HL-60 (cell line): ENCODE data around the gene TAF5L.

Experiments used
- POLR2AphosphoS5 ChIP-seq: IDR thresholded peaks from 2 replicates; pipeline ENCODE4 v1.6.1; 2012; ENCODE audit warnings: low read depth
- TF ChIP-seq, protein P1 (sequence below): IDR thresholded peaks from 2 replicates; pipeline ENCODE4 v1.6.1; 2012; ENCODE audit warnings: low read depth; ENCODE audit not compliant: insufficient replicate concordance
- TF ChIP-seq, protein P2 (sequence below): IDR thresholded peaks from one replicate; pipeline ENCODE4 v1.5.1; 2011; ENCODE audit warnings: low read length, control low read depth, inconsistent platforms; ENCODE audit not compliant: insufficient read depth

DNA sequence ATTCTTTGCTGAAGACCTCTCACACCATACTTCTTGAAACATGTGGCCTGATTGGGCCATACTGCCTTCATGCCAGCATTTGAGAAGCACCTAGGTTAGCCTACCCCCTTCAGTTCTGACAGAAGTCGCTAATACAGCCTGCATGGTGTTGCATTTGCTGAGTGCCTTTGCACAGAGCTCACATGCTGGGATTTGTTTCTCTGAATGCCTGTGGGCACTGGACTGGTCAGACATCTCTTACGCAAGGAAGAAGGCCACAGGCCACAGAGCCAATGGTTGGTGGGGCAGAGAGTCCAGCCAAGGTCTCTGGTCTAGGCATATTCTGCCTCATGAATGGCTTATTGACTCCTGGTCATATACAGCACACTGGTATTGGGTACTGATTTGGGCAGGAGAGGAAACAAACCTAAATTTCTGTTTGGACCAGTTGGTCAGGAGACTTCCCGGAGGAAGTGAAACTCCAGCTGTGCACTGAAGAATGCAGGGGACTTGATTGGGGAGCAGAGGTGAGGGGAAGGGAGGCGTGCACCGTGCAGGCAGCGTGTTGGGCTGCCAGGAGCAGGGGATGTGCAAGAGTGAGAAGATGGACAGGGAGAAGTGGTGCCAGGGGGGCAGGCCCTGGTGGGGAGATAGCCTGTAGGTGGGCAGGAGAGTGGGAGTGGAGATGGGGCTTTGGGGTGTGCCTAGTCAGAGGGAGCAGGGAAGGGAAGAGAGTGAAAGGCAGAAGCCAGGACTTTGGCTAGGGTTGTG, 18.2 kb upstream of the TAF5L start:
- TF ChIP-seq, protein P1, sequence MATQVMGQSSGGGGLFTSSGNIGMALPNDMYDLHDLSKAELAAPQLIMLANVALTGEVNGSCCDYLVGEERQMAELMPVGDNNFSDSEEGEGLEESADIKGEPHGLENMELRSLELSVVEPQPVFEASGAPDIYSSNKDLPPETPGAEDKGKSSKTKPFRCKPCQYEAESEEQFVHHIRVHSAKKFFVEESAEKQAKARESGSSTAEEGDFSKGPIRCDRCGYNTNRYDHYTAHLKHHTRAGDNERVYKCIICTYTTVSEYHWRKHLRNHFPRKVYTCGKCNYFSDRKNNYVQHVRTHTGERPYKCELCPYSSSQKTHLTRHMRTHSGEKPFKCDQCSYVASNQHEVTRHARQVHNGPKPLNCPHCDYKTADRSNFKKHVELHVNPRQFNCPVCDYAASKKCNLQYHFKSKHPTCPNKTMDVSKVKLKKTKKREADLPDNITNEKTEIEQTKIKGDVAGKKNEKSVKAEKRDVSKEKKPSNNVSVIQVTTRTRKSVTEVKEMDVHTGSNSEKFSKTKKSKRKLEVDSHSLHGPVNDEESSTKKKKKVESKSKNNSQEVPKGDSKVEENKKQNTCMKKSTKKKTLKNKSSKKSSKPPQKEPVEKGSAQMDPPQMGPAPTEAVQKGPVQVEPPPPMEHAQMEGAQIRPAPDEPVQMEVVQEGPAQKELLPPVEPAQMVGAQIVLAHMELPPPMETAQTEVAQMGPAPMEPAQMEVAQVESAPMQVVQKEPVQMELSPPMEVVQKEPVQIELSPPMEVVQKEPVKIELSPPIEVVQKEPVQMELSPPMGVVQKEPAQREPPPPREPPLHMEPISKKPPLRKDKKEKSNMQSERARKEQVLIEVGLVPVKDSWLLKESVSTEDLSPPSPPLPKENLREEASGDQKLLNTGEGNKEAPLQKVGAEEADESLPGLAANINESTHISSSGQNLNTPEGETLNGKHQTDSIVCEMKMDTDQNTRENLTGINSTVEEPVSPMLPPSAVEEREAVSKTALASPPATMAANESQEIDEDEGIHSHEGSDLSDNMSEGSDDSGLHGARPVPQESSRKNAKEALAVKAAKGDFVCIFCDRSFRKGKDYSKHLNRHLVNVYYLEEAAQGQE: no peak
- TF ChIP-seq, protein P2, sequence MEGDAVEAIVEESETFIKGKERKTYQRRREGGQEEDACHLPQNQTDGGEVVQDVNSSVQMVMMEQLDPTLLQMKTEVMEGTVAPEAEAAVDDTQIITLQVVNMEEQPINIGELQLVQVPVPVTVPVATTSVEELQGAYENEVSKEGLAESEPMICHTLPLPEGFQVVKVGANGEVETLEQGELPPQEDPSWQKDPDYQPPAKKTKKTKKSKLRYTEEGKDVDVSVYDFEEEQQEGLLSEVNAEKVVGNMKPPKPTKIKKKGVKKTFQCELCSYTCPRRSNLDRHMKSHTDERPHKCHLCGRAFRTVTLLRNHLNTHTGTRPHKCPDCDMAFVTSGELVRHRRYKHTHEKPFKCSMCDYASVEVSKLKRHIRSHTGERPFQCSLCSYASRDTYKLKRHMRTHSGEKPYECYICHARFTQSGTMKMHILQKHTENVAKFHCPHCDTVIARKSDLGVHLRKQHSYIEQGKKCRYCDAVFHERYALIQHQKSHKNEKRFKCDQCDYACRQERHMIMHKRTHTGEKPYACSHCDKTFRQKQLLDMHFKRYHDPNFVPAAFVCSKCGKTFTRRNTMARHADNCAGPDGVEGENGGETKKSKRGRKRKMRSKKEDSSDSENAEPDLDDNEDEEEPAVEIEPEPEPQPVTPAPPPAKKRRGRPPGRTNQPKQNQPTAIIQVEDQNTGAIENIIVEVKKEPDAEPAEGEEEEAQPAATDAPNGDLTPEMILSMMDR: no peak
- TF ChIP-seq POLR2AphosphoS5: no peak
